ENCODE results near the gene NTNG1. TPM values are rescaled to one million over a fixed set of nuclear protein-coding genes. Genes with fewer than 3 reads are reported as not detected.

Gene NTNG1
- total RNA-seq, 2 experiments from 2014 or later, result 2.3 to 5.9 TPM

DNA sequence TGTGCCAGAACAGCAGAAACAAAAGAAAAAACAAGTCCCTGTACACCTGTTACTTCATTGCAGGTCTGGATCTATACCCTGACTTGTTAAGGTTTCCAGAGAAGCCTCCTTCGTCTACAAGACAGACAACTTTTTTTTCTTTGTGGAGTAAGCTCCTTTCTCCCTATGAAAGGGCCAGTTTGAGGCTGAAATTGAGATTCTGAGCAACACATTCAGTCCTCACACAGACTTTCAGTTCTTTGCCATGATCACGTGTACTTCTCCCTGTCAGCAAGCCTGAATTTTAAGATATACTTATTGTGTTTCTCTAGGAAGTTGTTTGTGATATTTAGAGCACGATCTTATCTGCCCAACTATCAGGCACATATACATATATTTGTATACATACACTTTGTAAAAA lies 374.0 kb downstream of the NTNG1 start:
- DNase-seq (ENCODE audit: low spot score), result no peak
- Histone ChIP-seq H3K36me3 (ENCODE audit: insufficient read depth, low read length) (no peaks in the 10 kb centered on the region), H3K27ac (ENCODE audit: low read depth, low read length, poor library complexity, severe bottlenecking) (no peak overlapping the region), H3K79me2 (ENCODE audit: insufficient read depth, low read depth, low read length) (no peaks in the 10 kb centered on the region), H3K4me2 (ENCODE audit: low read length) (no peak overlapping the region), H3K4me3 (ENCODE audit: low read depth, low read length, poor library complexity, severe bottlenecking) (no peak overlapping the region), H3K4me1 (ENCODE audit: insufficient read depth, low read length, poor library complexity, severe bottlenecking) (no peaks in the 10 kb centered on the region), H3K9me3 (ENCODE audit: low read length) (no peaks in the 10 kb centered on the region; the same call in 1 of the 2 replicates), H3K9me2 (ENCODE audit: insufficient read depth, low read length) (no peaks in the 10 kb centered on the region), H4K20me1 (ENCODE audit: insufficient read depth, low read length) (no peaks in the 10 kb centered on the region), H2AFZ (ENCODE audit: low read length) (no peak overlapping the region)
- CTCF ChIA-PET (ENCODE audit: unreplicated experiment), result no interaction called here
- BruUV-seq (replicated peaks), result no TSS peak
- intact Hi-C loops (cut with micrococcal nuclease; ENCODE audit: unreplicated experiment), result no loop called here
- TF ChIP-seq, protein P1, sequence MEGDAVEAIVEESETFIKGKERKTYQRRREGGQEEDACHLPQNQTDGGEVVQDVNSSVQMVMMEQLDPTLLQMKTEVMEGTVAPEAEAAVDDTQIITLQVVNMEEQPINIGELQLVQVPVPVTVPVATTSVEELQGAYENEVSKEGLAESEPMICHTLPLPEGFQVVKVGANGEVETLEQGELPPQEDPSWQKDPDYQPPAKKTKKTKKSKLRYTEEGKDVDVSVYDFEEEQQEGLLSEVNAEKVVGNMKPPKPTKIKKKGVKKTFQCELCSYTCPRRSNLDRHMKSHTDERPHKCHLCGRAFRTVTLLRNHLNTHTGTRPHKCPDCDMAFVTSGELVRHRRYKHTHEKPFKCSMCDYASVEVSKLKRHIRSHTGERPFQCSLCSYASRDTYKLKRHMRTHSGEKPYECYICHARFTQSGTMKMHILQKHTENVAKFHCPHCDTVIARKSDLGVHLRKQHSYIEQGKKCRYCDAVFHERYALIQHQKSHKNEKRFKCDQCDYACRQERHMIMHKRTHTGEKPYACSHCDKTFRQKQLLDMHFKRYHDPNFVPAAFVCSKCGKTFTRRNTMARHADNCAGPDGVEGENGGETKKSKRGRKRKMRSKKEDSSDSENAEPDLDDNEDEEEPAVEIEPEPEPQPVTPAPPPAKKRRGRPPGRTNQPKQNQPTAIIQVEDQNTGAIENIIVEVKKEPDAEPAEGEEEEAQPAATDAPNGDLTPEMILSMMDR (conservative IDR thresholded peaks at IDR 0.05; ENCODE audit: low read length), result no peak
- no peak for TF ChIP-seq EZH2phosphoT487 (IDR thresholded peaks at IDR 0.05; ENCODE audit: borderline replicate concordance, low read depth, low read length)
- POLR2A ChIA-PET, result interaction anchor here (1.4 kb wide), 1 partner anchor 15 kb away, joined by 3 read pairs; no protein-coding TSS in a partner anchor

DNA sequence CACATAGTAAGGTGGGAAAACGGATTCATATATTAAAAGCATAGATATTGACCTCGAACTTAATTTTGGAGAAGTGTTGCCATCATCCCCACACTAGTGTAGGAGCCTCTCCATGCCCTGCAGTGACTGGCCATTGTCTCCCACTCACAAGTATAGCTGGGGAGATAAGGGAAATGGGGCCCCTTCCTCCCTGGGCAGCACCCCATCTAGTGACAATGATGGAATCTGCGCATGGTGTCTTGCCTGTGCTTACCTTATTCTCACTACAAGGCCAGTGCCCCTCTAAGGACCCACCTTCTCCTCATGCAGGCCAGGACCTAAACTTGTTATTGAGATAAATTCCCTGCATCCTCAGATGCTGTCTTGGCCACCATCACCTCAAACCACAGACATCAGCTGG lies 374.9 kb downstream of the NTNG1 start:
- TF ChIP-seq EZH2phosphoT487 (IDR thresholded peaks at IDR 0.05; ENCODE audit: borderline replicate concordance, low read depth, low read length), result no peak
- TF ChIP-seq, protein P1 (conservative IDR thresholded peaks at IDR 0.05; ENCODE audit: low read length), result peak; percentile 32; the same call in 1 of the 2 replicates
- H3K36me3 ChIP-seq (ENCODE audit: insufficient read depth, low read length), result no peaks in the 10 kb centered on the region
- CTCF ChIA-PET (ENCODE audit: unreplicated experiment), result no interaction called here
- no TSS peak for BruUV-seq (replicated peaks)
- intact Hi-C loops (cut with micrococcal nuclease; ENCODE audit: unreplicated experiment), result no loop called here
- no peak overlapping the region for H3K27ac ChIP-seq (ENCODE audit: low read depth, low read length, poor library complexity, severe bottlenecking)
- H3K79me2 ChIP-seq (ENCODE audit: insufficient read depth, low read depth, low read length), result no peaks in the 10 kb centered on the region
- no peaks in the 10 kb centered on the region for H3K9me2 ChIP-seq (ENCODE audit: insufficient read depth, low read length)
- no peaks in the 10 kb centered on the region for H3K4me1 ChIP-seq (ENCODE audit: insufficient read depth, low read length, poor library complexity, severe bottlenecking)
- no peak overlapping the region for H3K4me3 ChIP-seq (ENCODE audit: low read depth, low read length, poor library complexity, severe bottlenecking)
- no peaks in the 10 kb centered on the region for H3K9me3 ChIP-seq (ENCODE audit: low read length)
- H4K20me1 ChIP-seq (ENCODE audit: insufficient read depth, low read length), result no peaks in the 10 kb centered on the region
- H3K4me2 ChIP-seq (ENCODE audit: low read length), result no peak overlapping the region
- H2AFZ ChIP-seq (ENCODE audit: low read length), result no peak overlapping the region
- POLR2A ChIA-PET, result interaction anchor here (1.4 kb wide), 1 partner anchor 14 kb away, joined by 3 read pairs; no protein-coding TSS in a partner anchor
- DNase-seq (ENCODE audit: low spot score), result no peak

DNA sequence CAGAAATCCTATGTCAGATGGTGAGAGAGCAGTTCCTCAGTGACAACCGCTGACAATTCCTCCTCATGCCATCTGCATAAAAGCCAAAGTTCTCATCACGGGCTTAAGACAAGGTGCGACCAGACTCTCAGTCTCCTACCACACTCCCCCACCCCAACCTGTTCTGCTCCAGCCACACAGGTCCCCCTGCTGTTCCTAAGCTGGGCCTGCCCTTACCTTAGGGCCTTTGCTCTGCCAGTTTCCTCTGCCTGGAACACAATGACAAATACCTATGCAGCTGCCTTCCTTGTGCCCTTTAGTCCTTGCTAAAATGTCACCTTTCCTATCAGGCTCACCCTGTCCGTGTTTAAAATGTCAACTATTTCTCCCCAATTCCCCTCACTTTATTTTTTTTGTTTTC lies 382.2 kb downstream of the NTNG1 start:
- Histone ChIP-seq H3K4me1 (ENCODE audit: insufficient read depth, low read length, poor library complexity, severe bottlenecking) (peaks cover 4% of the 10 kb centered on the region), H3K9me2 (ENCODE audit: insufficient read depth, low read length) (no peaks in the 10 kb centered on the region), H3K9me3 (ENCODE audit: low read length) (no peaks in the 10 kb centered on the region), H4K20me1 (ENCODE audit: insufficient read depth, low read length) (no peaks in the 10 kb centered on the region), H2AFZ (ENCODE audit: low read length) (no peak overlapping the region), H3K4me2 (ENCODE audit: low read length) (no peak overlapping the region), H3K36me3 (ENCODE audit: insufficient read depth, low read length) (no peaks in the 10 kb centered on the region), H3K27ac (ENCODE audit: low read depth, low read length, poor library complexity, severe bottlenecking) (no peak overlapping the region), H3K79me2 (ENCODE audit: insufficient read depth, low read depth, low read length) (no peaks in the 10 kb centered on the region), H3K4me3 (ENCODE audit: low read depth, low read length, poor library complexity, severe bottlenecking) (no peak overlapping the region)
- TF ChIP-seq, protein P1 (conservative IDR thresholded peaks at IDR 0.05; ENCODE audit: low read length), result no peak
- TF ChIP-seq EZH2phosphoT487 (IDR thresholded peaks at IDR 0.05; ENCODE audit: borderline replicate concordance, low read depth, low read length), result no peak
- no TSS peak for BruUV-seq (replicated peaks)
- CTCF ChIA-PET (ENCODE audit: unreplicated experiment), result no interaction called here
- POLR2A ChIA-PET, result interaction anchor here (0.5 to 1.1 kb wide), 4 partner anchors 17 to 122 kb away, joined by 3 to 5 read pairs (median 3); no protein-coding TSS in a partner anchor
- DNase-seq (ENCODE audit: low spot score), result no peak
- intact Hi-C loops (cut with micrococcal nuclease; ENCODE audit: unreplicated experiment), result no loop called here
